K562 (cell line): ENCODE results near the gene TMEM247. TPM values are rescaled to one million over a fixed set of nuclear protein-coding genes. Genes with fewer than 3 reads are reported as not detected.

Experiments
- ATAC-seq: fragments of 200-7000 bp; cut with Tn5 transposase; 3 replicates; pipeline ENCODE4 v1.9.1; 2020; ENCODE audit warnings: moderate library complexity
- BruUV-seq: library from RNA; stranded (reverse); fragments of 400-500 nt; replicated peaks from 2 replicates; lab custom pipeline; 2021; lab: Mats Ljungman, UMichigan
- CTCF ChIA-PET: fragments of 300-600 bp; formaldehyde crosslinking; extraction: SDS; loops from one replicate; lab custom pipeline; 2021; ENCODE audit warnings: low intra/inter-chr PET ratio; lab: Yijun Ruan, JAX
- POLR2A ChIA-PET: fragments of 300-600, 350-650 bp; sonication (Branson Sonifier 250); formaldehyde crosslinking; extraction: SDS; loops from one replicate; lab custom pipeline; 2021; ENCODE audit warnings: antibody characterized with exemption, inconsistent platforms; lab: Yijun Ruan, JAX
- DNase-seq, 4 experiments: peaks; one replicate each; pipeline versions ENCODE4 v3.0.0 to v3.0.0-alpha.2; 2011 to 2018; ENCODE audit warnings: low spot score in 3 of 4, mixed read lengths in 3 of 4; ENCODE audit errors: extremely low read depth in 1 of 4
- FAIRE-seq: peaks from 2 replicates; lab custom pipeline; 2011; peaks lifted over from hg19 to GRCh38; lab: Jason Lieb, UNC
- H2AFZ ChIP-seq: 2 replicates; pipeline ENCODE4 v1.6.0; 2011; ENCODE audit warnings: low read depth, low read length, control low read depth, inconsistent platforms
- H3K27ac ChIP-seq: fragments of 200-600 bp; 3 replicates; pipeline ENCODE4 v1.8.0; 2011; ENCODE audit warnings: low read depth, mild to moderate bottlenecking, control low read depth, inconsistent platforms, low read length, moderate library complexity, mixed read lengths; ENCODE audit errors: extremely low read depth
- H3K27me3 ChIP-seq, 2 experiments: fragments of 300-600 bp in 1 of 2; 2 replicates in 1 of 2; 3 replicates in 1 of 2; pipeline versions ENCODE4 v1.6.0 to v1.8.0; 2011; ENCODE audit warnings: inconsistent platforms in 2 of 2, low read length in 2 of 2, mild to moderate bottlenecking in 1 of 2, mixed read lengths in 1 of 2, moderate library complexity in 1 of 2; ENCODE audit not compliant: control insufficient read depth in 2 of 2, insufficient read depth in 2 of 2
- H3K36me3 ChIP-seq: fragments of 300-600 bp; 3 replicates; pipeline ENCODE4 v1.8.0; 2011; ENCODE audit warnings: mild to moderate bottlenecking, low read length, inconsistent platforms; ENCODE audit not compliant: control insufficient read depth, insufficient read depth
- H3K4me1 ChIP-seq, 2 experiments: fragments of 200-600 bp in 1 of 2; replicated peaks in 1 of 2; 2 replicates in 1 of 2; 3 replicates in 1 of 2; pipeline versions ENCODE4 v1.5.1 to v1.8.0; 2011; ENCODE audit warnings: inconsistent platforms in 2 of 2, low read length in 2 of 2, mild to moderate bottlenecking in 1 of 2, mixed read lengths in 1 of 2, moderate library complexity in 1 of 2; ENCODE audit not compliant: control insufficient read depth in 2 of 2, insufficient read depth in 2 of 2
- H3K4me2 ChIP-seq: 2 replicates; pipeline ENCODE4 v1.6.1; 2011; ENCODE audit warnings: low read length, control low read depth, inconsistent platforms, mixed read lengths; ENCODE audit not compliant: insufficient read depth
- H3K4me3 ChIP-seq: fragments of 200-600 bp; sonication (generic), shearing (Covaris generic); 2 replicates; pipeline ENCODE4 v1.5.1; 2016; ENCODE audit warnings: control low read depth, inconsistent platforms
- H3K79me2 ChIP-seq: fragments of 200-600 bp; 3 replicates; pipeline ENCODE4 v1.8.0; 2011; ENCODE audit warnings: low read length, inconsistent platforms; ENCODE audit not compliant: control insufficient read depth, insufficient read depth
- H3K9ac ChIP-seq, 2 experiments: 2 replicates each; pipeline versions ENCODE4 v1.6.0 to v1.6.1; 2011; ENCODE audit warnings: low read depth in 2 of 2, low read length in 2 of 2, control low read depth in 1 of 2, inconsistent platforms in 1 of 2, mild to moderate bottlenecking in 1 of 2, mixed read lengths in 1 of 2; ENCODE audit not compliant: insufficient read depth in 1 of 2
- H3K9me1 ChIP-seq: one replicate; pipeline ENCODE4 v1.6.0; 2011; ENCODE audit warnings: inconsistent platforms, mild to moderate bottlenecking, low read length, moderate library complexity; ENCODE audit not compliant: control insufficient read depth, insufficient read depth
- H3K9me3 ChIP-seq: replicated peaks from 2 replicates; pipeline ENCODE4 v1.5.1; 2011; ENCODE audit warnings: low read depth, low read length, inconsistent platforms; ENCODE audit not compliant: control insufficient read depth, insufficient read depth
- H4K20me1 ChIP-seq: replicated peaks from 2 replicates; pipeline ENCODE4 v1.6.1; 2011; ENCODE audit warnings: low read length, inconsistent platforms, mixed read lengths; ENCODE audit not compliant: control insufficient read depth, insufficient read depth
- MEIS2 ChIP-seq: fragments of 450-650 bp; IDR thresholded peaks from 2 replicates; pipeline ENCODE4 v1.6.1; 2014; ENCODE audit warnings: mild to moderate bottlenecking; ENCODE audit not compliant: partially characterized antibody
- RAD21 ChIP-seq, 2 experiments: fragments of 250-450 bp in 1 of 2; fragments of 450-650 bp in 1 of 2; sonication (Bioruptor Pico) in 1 of 2; formaldehyde crosslinking in 1 of 2; IDR thresholded peaks in 1 of 2; conservative IDR thresholded peaks in 1 of 2; 2 replicates each; pipeline versions ENCODE4 v1.4.0 to v1.8.0; 2020 to 2022; ENCODE audit warnings: mild to moderate bottlenecking in 2 of 2, moderate library complexity in 1 of 2
- SIRT6 ChIP-seq: IDR thresholded peaks from one replicate; pipeline ENCODE4 v1.6.1; 2012; ENCODE audit warnings: low read depth, mild to moderate bottlenecking, control low read depth, inconsistent platforms, low read length, moderate library complexity
- WGBS: fragments of 100-300 bp; shearing (Covaris generic); methylation state at CpG from one replicate; pipeline ENCODE4 v1.1.6; 2016; ENCODE audit warnings: low coverage, mixed read lengths; ENCODE audit not compliant: insufficient coverage; ENCODE audit errors: missing lambda C conversion rate; 5-methylcytosine and 5-hydroxymethylcytosine counted together
- in situ Hi-C: fragments of 300-500 bp; cut with MboI; formaldehyde crosslinking; loops from 4 replicates; pipeline ENCODE4 v1.15.0; 2018; ENCODE audit warnings: inconsistent platforms, mixed read lengths
- intact Hi-C: fragments of 100-400 bp; cut with micrococcal nuclease; formaldehyde crosslinking; loops from 2 replicates; pipeline ENCODE4 v1.14.2; 2022
- polyA plus RNA-seq, 8 experiments: library from polyadenylated mRNA; depleted of rRNA in 4 of 8; stranded (reverse) in 5 of 8; unstranded in 3 of 8; fragments of >200 nt; fragmentation: Nextera tagmentation in 2 of 8; fragmentation: Illumina TruSeq in 1 of 8; extraction: Ambion mirVana in 2 of 8; extraction: Trizol in 1 of 8; gene quantifications; 2 replicates each; pipeline versions ENCODE4 v1.2.1 to v1.2.3, GENCODE V29; 2011 to 2014; ENCODE audit warnings: inconsistent platforms in 1 of 8, missing spikeins in 1 of 8
- total RNA-seq, 7 experiments: library from RNA; depleted of rRNA in 6 of 7; stranded (reverse); fragments of >200 nt in 6 of 7; fragmentation: Illumina TruSeq in 2 of 7; extraction: Trizol in 2 of 7; gene quantifications; 2 replicates each; pipeline versions ENCODE4 v1.2.1 to v1.2.3, GENCODE V29; 2011 to 2021; ENCODE audit warnings: low replicate concordance in 1 of 7
- TF ChIP-seq, protein P1 (sequence below): fragments of 450-650 bp; IDR thresholded peaks from 2 replicates; pipeline ENCODE4 v1.6.1; 2016
- TF ChIP-seq, protein P2 (sequence below), 2 experiments: IDR thresholded peaks in 1 of 2; conservative IDR thresholded peaks in 1 of 2; 2 replicates each; pipeline ENCODE4 v1.6.1; 2016; ENCODE audit warnings: low read depth in 2 of 2, mild to moderate bottlenecking in 1 of 2, missing compliant biosample characterization in 1 of 2, missing genetic modification characterization in 1 of 2, moderate library complexity in 1 of 2

TMEM247 gene
- total and polyA plus RNA-seq, 9 of the 15 experiments (the other 6 are each of a cell fraction or from before 2014, with no cell fraction given): 0.24 to 4.7 (median 3.1) TPM

DNA sequence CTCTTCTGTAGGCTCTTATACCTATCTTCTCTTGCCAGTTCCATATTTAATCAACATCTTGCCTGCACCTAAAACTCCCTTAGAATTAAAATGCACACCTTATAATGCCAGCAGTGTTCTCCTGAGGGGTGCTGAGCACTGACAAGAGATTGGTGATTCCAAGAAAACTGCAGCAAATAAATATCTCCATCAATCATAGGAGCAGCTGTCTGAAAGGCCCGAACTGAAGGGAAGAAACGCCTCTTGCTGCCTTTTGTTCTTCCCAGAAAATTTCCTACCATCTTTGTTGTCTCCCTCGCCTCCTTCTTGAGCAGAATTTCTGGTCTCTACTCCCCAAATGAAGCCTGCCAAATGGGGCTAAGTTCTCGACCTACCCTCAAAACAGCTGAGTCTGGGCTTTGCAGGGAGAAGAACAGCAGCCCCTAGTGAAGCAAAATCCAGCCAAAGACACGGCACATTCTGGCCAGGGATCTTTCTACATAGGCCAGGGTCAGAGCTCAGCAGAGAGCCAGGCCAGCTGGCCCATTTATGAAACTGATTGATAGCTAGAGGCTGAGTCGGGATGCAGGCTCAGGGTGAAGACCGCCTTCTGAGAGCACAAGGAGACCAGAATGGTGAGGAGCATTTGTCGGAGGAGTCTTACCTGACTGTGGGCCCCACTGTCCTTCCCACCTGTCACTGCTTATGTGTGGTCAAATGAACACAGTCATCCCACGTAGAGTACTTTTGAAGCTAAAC is 20.4 kb upstream of the TMEM247 start:
- intact Hi-C loops: no loop called here
- Histone ChIP-seq H3K27me3 (no peaks in the 10 kb centered on the region), H3K4me1 (peaks cover 8 to 10% of the 10 kb centered on the region in 2 experiments; a peak in 4 of 5 replicates), H3K4me3 (no peak overlapping the region), H3K9me1 (peaks cover 2% of the 10 kb centered on the region), H3K4me2 (no peak overlapping the region), H3K79me2 (no peaks in the 10 kb centered on the region), H3K9me3 (no peaks in the 10 kb centered on the region), H4K20me1 (peaks cover 5% of the 10 kb centered on the region; the same call in 1 of the 2 replicates), H3K27ac (no peak overlapping the region), H2AFZ (no peak overlapping the region), H3K9ac (no peak overlapping the region), H3K36me3 (peaks cover 10% of the 10 kb centered on the region; the same call in 2 of the 3 replicates)
- CTCF ChIA-PET: no interaction called here
- no peak for FAIRE-seq
- DNase-seq: no peak
- no TSS peak for BruUV-seq
- no peak; the same call in 2 of the 3 replicates for ATAC-seq
- in situ Hi-C loops: no loop called here
- TF ChIP-seq, protein P1, sequence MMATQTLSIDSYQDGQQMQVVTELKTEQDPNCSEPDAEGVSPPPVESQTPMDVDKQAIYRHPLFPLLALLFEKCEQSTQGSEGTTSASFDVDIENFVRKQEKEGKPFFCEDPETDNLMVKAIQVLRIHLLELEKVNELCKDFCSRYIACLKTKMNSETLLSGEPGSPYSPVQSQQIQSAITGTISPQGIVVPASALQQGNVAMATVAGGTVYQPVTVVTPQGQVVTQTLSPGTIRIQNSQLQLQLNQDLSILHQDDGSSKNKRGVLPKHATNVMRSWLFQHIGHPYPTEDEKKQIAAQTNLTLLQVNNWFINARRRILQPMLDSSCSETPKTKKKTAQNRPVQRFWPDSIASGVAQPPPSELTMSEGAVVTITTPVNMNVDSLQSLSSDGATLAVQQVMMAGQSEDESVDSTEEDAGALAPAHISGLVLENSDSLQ: peak; percentile 55
- TF ChIP-seq MEIS2 (peak; percentile 66), SIRT6 (no peak), RAD21 (CRISPR knock-in tag; conservative IDR thresholded peaks at IDR 0.05 in 1 of 2, IDR thresholded peaks at IDR 0.05 in 1 of 2) (peak in 1 of 2 experiments; percentile 38; a peak in 2 of 4 replicates)
- TF ChIP-seq, protein P2, sequence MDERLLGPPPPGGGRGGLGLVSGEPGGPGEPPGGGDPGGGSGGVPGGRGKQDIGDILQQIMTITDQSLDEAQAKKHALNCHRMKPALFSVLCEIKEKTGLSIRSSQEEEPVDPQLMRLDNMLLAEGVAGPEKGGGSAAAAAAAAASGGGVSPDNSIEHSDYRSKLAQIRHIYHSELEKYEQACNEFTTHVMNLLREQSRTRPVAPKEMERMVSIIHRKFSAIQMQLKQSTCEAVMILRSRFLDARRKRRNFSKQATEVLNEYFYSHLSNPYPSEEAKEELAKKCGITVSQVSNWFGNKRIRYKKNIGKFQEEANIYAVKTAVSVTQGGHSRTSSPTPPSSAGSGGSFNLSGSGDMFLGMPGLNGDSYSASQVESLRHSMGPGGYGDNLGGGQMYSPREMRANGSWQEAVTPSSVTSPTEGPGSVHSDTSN (CRISPR knock-in tag; IDR thresholded peaks at IDR 0.05; ENCODE audit: low read depth): no peak
- TF ChIP-seq, protein P2 (tag; conservative IDR thresholded peaks at IDR 0.05; ENCODE audit: low read depth): peak; percentile 73
- WGBS: 50% methylated on average over 9 of the region's 9 CpGs
- POLR2A ChIA-PET: interaction anchor here (1.8 kb wide), 1 partner anchor 11 kb away, joined by 4 read pairs; no protein-coding TSS in a partner anchor
